Endothelial cell of umbilical vein (primary cell): ENCODE results near the gene CDC42SE2.

ENCODE experiments used
- EZH2 ChIP-seq: IDR thresholded peaks from 2 replicates; pipeline ENCODE4 v1.6.1; 2012; ENCODE audit warnings: borderline replicate concordance, low read depth, mild to moderate bottlenecking, moderate library complexity, low read length, inconsistent platforms; ENCODE audit not compliant: severe bottlenecking
- FOS ChIP-seq: IDR thresholded peaks from 2 replicates; pipeline ENCODE4 v1.6.1; 2011; ENCODE audit warnings: mild to moderate bottlenecking, low read length, moderate library complexity, borderline replicate concordance; ENCODE audit not compliant: insufficient read depth
- JUN ChIP-seq: IDR thresholded peaks from 2 replicates; pipeline ENCODE4 v1.6.1; 2011; ENCODE audit warnings: borderline replicate concordance, low read depth; ENCODE audit not compliant: insufficient read length, insufficient read depth
- MYC ChIP-seq: IDR thresholded peaks from one replicate; pipeline ENCODE4 v1.6.1; 2011; ENCODE audit warnings: mild to moderate bottlenecking, low read depth, low read length
- POLR2A ChIP-seq: IDR thresholded peaks from 2 replicates; pipeline ENCODE4 v1.6.1; 2012; ENCODE audit warnings: low read depth, mild to moderate bottlenecking, control low read depth, low read length
- POLR2AphosphoS5 ChIP-seq: IDR thresholded peaks from 2 replicates; pipeline ENCODE4 v1.6.1; 2012; ENCODE audit warnings: low read depth, mild to moderate bottlenecking, control low read depth, low read length, moderate library complexity; ENCODE audit not compliant: insufficient read depth
- TF ChIP-seq, protein P1 (sequence below), 2 donors: IDR thresholded peaks; 1 replicate in 1 of 2; 2 replicates in 1 of 2; pipeline ENCODE4 v1.5.1; 2011; ENCODE audit warnings: low read length in 2 of 2, mild to moderate bottlenecking in 2 of 2, moderate library complexity in 2 of 2, control low read depth in 1 of 2, inconsistent platforms in 1 of 2, low read depth in 1 of 2; ENCODE audit not compliant: insufficient read depth in 1 of 2; ENCODE audit errors: extremely low read depth in 1 of 2
- TF ChIP-seq, protein P2 (sequence below): IDR thresholded peaks from 2 replicates; pipeline ENCODE4 v1.6.1; 2011; ENCODE audit not compliant: insufficient read depth, insufficient read length

DNA sequence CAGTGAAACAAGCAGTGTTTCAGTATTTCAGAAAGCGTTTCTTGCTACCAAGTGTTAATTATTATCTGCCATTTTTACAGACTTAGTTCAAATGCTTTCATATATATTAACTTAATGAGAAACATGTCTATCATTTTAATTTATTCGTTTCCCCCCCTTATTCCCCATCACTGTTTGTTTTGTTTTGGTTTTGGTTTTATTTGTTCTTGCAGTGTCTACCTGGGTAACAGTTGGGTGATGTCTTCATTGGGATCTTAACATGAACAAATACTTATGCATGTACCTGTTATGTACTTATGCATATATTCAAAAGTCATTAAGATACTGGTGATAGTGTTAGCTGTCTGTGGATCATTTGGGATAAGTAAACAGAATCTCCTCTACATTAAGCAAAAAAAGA, 108.0 kb downstream of the CDC42SE2 start:
- TF ChIP-seq POLR2AphosphoS5 (no peak), EZH2 (no peak), POLR2A (no peak), MYC (no peak), JUN (no peak), FOS (no peak)
- TF ChIP-seq, protein P1, sequence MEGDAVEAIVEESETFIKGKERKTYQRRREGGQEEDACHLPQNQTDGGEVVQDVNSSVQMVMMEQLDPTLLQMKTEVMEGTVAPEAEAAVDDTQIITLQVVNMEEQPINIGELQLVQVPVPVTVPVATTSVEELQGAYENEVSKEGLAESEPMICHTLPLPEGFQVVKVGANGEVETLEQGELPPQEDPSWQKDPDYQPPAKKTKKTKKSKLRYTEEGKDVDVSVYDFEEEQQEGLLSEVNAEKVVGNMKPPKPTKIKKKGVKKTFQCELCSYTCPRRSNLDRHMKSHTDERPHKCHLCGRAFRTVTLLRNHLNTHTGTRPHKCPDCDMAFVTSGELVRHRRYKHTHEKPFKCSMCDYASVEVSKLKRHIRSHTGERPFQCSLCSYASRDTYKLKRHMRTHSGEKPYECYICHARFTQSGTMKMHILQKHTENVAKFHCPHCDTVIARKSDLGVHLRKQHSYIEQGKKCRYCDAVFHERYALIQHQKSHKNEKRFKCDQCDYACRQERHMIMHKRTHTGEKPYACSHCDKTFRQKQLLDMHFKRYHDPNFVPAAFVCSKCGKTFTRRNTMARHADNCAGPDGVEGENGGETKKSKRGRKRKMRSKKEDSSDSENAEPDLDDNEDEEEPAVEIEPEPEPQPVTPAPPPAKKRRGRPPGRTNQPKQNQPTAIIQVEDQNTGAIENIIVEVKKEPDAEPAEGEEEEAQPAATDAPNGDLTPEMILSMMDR (IDR thresholded peaks at IDR 0.05; ENCODE audit: extremely low read depth in 1 of 2, insufficient read depth in 1 of 2, low read depth in 1 of 2, low read length in 2 of 2): no peak
- TF ChIP-seq, protein P2, sequence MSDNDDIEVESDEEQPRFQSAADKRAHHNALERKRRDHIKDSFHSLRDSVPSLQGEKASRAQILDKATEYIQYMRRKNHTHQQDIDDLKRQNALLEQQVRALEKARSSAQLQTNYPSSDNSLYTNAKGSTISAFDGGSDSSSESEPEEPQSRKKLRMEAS: no peak
